HCT116 (cell line): ENCODE measurements around the gene RAB3B. TPM values are rescaled to one million over a fixed set of nuclear protein-coding genes. Genes with fewer than 3 reads are reported as not detected.

Source experiments
- ATAC-seq: fragments of 200-7000 bp; cut with Tn5 transposase; 2 replicates; pipeline ENCODE4 v1.9.1; 2020; ENCODE audit warnings: mild to moderate bottlenecking, moderate library complexity
- BruUV-seq: library from RNA; stranded (reverse); fragments of 400-500 nt; replicated peaks from 2 replicates; lab custom pipeline; 2021; lab: Mats Ljungman, UMichigan
- CTCF ChIA-PET: fragments of 300-600 bp; sonication (Branson Sonifier 250); formaldehyde crosslinking; loops from one replicate; lab custom pipeline; 2021; ENCODE audit warnings: antibody characterized with exemption; lab: Charles Lee
- POLR2A ChIA-PET: fragments of 300-600, 350-600 bp; sonication (Branson Sonifier 250); formaldehyde crosslinking; loops from one replicate; lab custom pipeline; 2021; ENCODE audit warnings: antibody characterized with exemption; lab: Charles Lee
- RAD21 ChIA-PET, 2 experiments: fragments of 300-600 bp; sonication (Branson Sonifier 250); formaldehyde crosslinking; loops; one replicate each; lab custom pipeline; 2023; ENCODE audit warnings: low total read pairs in 2 of 2; ENCODE audit not compliant: uncharacterized antibody in 2 of 2, unreplicated experiment in 2 of 2, low non-redundant PET in 1 of 2; lab: Charles Lee
- DNase-seq: peaks from one replicate; pipeline ENCODE4 v3.0.0-alpha.2; 2010; ENCODE audit warnings: low read depth, low spot score
- H2AFZ ChIP-seq: fragments of 200-600 bp; shearing (Covaris generic), sonication (generic); 2 replicates; pipeline ENCODE4 v1.6.1; 2017; ENCODE audit warnings: low read depth, mixed run types, mixed read lengths, antibody characterized with exemption, low read length; ENCODE audit not compliant: poor library complexity, severe bottlenecking
- H3K27ac ChIP-seq: 2 replicates; pipeline ENCODE4 v1.5.1; 2012; ENCODE audit warnings: low read depth, low read length
- H3K27me3 ChIP-seq: fragments of 200-600 bp; sonication (generic); 2 replicates; pipeline ENCODE4 v1.6.1; 2016; ENCODE audit warnings: mixed run types, low read length, mixed read lengths; ENCODE audit not compliant: insufficient read depth
- H3K36me3 ChIP-seq, 2 experiments: fragments of 200-500 bp in 1 of 2; fragments of 200-600 bp in 1 of 2; sonication (Bioruptor generic) in 1 of 2; sonication (generic) in 1 of 2; 2 replicates each; pipeline versions ENCODE4 v1.5.1 to v1.6.1; 2014 to 2016; ENCODE audit warnings: low read length in 2 of 2, inconsistent platforms in 1 of 2, mixed read lengths in 1 of 2, mixed run types in 1 of 2; ENCODE audit not compliant: insufficient read depth in 2 of 2, control insufficient read depth in 1 of 2
- H3K4me1 ChIP-seq, 2 experiments: fragments of 200-600 bp in 1 of 2; sonication (generic) in 1 of 2; 2 replicates each; pipeline versions ENCODE4 v1.5.1 to v1.6.1; 2012 to 2017; ENCODE audit warnings: low read length in 2 of 2, inconsistent platforms in 1 of 2, mild to moderate bottlenecking in 1 of 2, mixed read lengths in 1 of 2, mixed run types in 1 of 2, moderate library complexity in 1 of 2; ENCODE audit not compliant: insufficient read depth in 2 of 2, control insufficient read depth in 1 of 2
- H3K4me2 ChIP-seq: fragments of 200-600 bp; sonication (generic); 2 replicates; pipeline ENCODE4 v1.6.1; 2017; ENCODE audit warnings: mixed run types, low read length, mixed read lengths
- H3K4me3 ChIP-seq, 2 experiments: fragments of 200-600 bp in 1 of 2; sonication (generic) in 1 of 2; replicated peaks in 1 of 2; 2 replicates each; pipeline ENCODE4 v1.5.1; 2011 to 2016; ENCODE audit warnings: low read length in 2 of 2, control low read depth in 1 of 2, low read depth in 1 of 2, mild to moderate bottlenecking in 1 of 2, mixed read lengths in 1 of 2, mixed run types in 1 of 2
- H3K79me2 ChIP-seq: fragments of 200-600 bp; sonication (generic); 2 replicates; pipeline ENCODE4 v1.6.1; 2017; ENCODE audit warnings: mild to moderate bottlenecking, mixed run types, low read length, moderate library complexity, mixed read lengths; ENCODE audit not compliant: insufficient read depth
- H3K9ac ChIP-seq: fragments of 200-600 bp; sonication (generic); 2 replicates; pipeline ENCODE4 v1.6.1; 2016; ENCODE audit warnings: low read length, mixed read lengths
- H3K9me2 ChIP-seq: fragments of 200-600 bp; sonication (generic), shearing (Covaris generic); 2 replicates; pipeline ENCODE4 v1.6.1; 2017; ENCODE audit warnings: mixed run types, mild to moderate bottlenecking, moderate library complexity; ENCODE audit not compliant: insufficient read depth
- H3K9me3 ChIP-seq, 2 experiments: fragments of 200-500 bp in 1 of 2; fragments of 200-600 bp in 1 of 2; sonication (Bioruptor generic) in 1 of 2; sonication (generic) in 1 of 2; 2 replicates each; pipeline ENCODE4 v1.6.1; 2014 to 2017; ENCODE audit warnings: low read length in 2 of 2, mixed read lengths in 2 of 2, inconsistent platforms in 1 of 2, low read depth in 1 of 2, mild to moderate bottlenecking in 1 of 2, mixed run types in 1 of 2, moderate library complexity in 1 of 2; ENCODE audit not compliant: control insufficient read depth in 1 of 2, insufficient read depth in 1 of 2
- H4K20me1 ChIP-seq: fragments of 200-600 bp; sonication (generic), shearing (Covaris generic); 2 replicates; pipeline ENCODE4 v1.6.1; 2017; ENCODE audit warnings: mixed run types, mild to moderate bottlenecking, moderate library complexity; ENCODE audit not compliant: insufficient read depth
- CBX3 ChIP-seq: IDR thresholded peaks from 2 replicates; pipeline ENCODE4 v1.6.1; 2012; ENCODE audit warnings: low read depth
- CEBPB ChIP-seq: IDR thresholded peaks from 2 replicates; pipeline ENCODE4 v1.6.1; 2012; ENCODE audit warnings: low read depth
- CTCF ChIP-seq, 3 experiments: fragments of 200-600 bp in 1 of 3; sonication (generic) in 1 of 3; IDR thresholded peaks in 2 of 3; conservative IDR thresholded peaks in 1 of 3; 2 replicates each; pipeline ENCODE4 v1.5.1; 2012 to 2017; ENCODE audit warnings: low read depth in 2 of 3, low read length in 2 of 3, antibody characterized with exemption in 1 of 3, borderline replicate concordance in 1 of 3, control low read depth in 1 of 3, mild to moderate bottlenecking in 1 of 3, mixed read lengths in 1 of 3, mixed run types in 1 of 3, moderate library complexity in 1 of 3; ENCODE audit not compliant: insufficient read depth in 1 of 3
- EGR1 ChIP-seq: IDR thresholded peaks from 2 replicates; pipeline ENCODE4 v1.6.1; 2012; ENCODE audit warnings: low read depth
- ELF1 ChIP-seq: IDR thresholded peaks from 2 replicates; pipeline ENCODE4 v1.6.1; 2012; ENCODE audit warnings: low read depth, borderline replicate concordance
- EZH2 ChIP-seq: fragments of 200-600 bp; sonication (generic); IDR thresholded peaks from 2 replicates; pipeline ENCODE4 v1.6.1; 2017; ENCODE audit warnings: antibody characterized with exemption, mixed run types
- EZH2phosphoT487 ChIP-seq: fragments of 200-600 bp; IDR thresholded peaks from 2 replicates; pipeline ENCODE4 v1.6.1; 2018; ENCODE audit warnings: antibody characterized with exemption, borderline replicate concordance
- FOSL1 ChIP-seq: IDR thresholded peaks from 2 replicates; pipeline ENCODE4 v1.6.1; 2012; ENCODE audit warnings: low read depth
- JUND ChIP-seq: IDR thresholded peaks from 2 replicates; pipeline ENCODE4 v1.6.1; 2012
- MAX ChIP-seq: IDR thresholded peaks from 2 replicates; pipeline ENCODE4 v1.6.1; 2012
- POLR2A ChIP-seq: IDR thresholded peaks from 2 replicates; pipeline ENCODE4 v1.7.0; 2011; ENCODE audit warnings: borderline replicate concordance; ENCODE audit not compliant: insufficient read depth, insufficient read length; ENCODE audit errors: extremely low read depth
- POLR2AphosphoS5 ChIP-seq: IDR thresholded peaks from 2 replicates; pipeline ENCODE4 v1.6.1; 2011; ENCODE audit warnings: mild to moderate bottlenecking, low read depth, low read length, moderate library complexity
- SP1 ChIP-seq: IDR thresholded peaks from 2 replicates; pipeline ENCODE4 v1.6.1; 2012; ENCODE audit warnings: low read depth
- SRF ChIP-seq: IDR thresholded peaks from 2 replicates; pipeline ENCODE4 v1.6.1; 2012; ENCODE audit warnings: low read depth
- TCF7L2 ChIP-seq: IDR thresholded peaks from 2 replicates; pipeline ENCODE4 v1.7.0; 2011; ENCODE audit warnings: borderline replicate concordance, inconsistent platforms; ENCODE audit not compliant: insufficient read depth, insufficient read length; ENCODE audit errors: extremely low read depth
- YY1 ChIP-seq: IDR thresholded peaks from 2 replicates; pipeline ENCODE4 v1.6.1; 2011; ENCODE audit warnings: low read length, low read depth, moderate library complexity, mild to moderate bottlenecking; ENCODE audit not compliant: insufficient replicate concordance; ENCODE audit errors: extremely low read depth
- ZFX ChIP-seq: fragments of 450-650 bp; IDR thresholded peaks from 2 replicates; pipeline ENCODE4 v1.6.1; 2017
- intact Hi-C: fragments of 100-400 bp; cut with micrococcal nuclease; formaldehyde crosslinking; loops from 2 replicates; pipeline ENCODE4 v1.10.0; 2022
- total RNA-seq: library from RNA; stranded (reverse); gene quantifications from one replicate; pipeline ENCODE4 v1.2.1, GENCODE V29; 2021; ENCODE audit not compliant: unreplicated experiment

Gene RAB3B
- total RNA-seq, 1 experiment from 2014 or later, result 15.1 TPM

- no peaks in the 10 kb centered on the region for H3K79me2 ChIP-seq
- H3K9ac ChIP-seq, result no peak overlapping the region
- no peak overlapping the region for H3K27ac ChIP-seq
- BruUV-seq, result no TSS peak
- ChIA-PET CTCF (no interaction called here), RAD21 (no interaction called here)
- DNase-seq (no peak), ATAC-seq (no peak)
- no peaks in the 10 kb centered on the region for H3K9me2 ChIP-seq
- no peaks in the 10 kb centered on the region for H3K27me3 ChIP-seq
- H3K36me3 ChIP-seq, result no peaks in the 10 kb centered on the region
- no peak for TF ChIP-seq POLR2A
- TF ChIP-seq CTCF (IDR thresholded peaks at IDR 0.05 in 2 of 3, conservative IDR thresholded peaks at IDR 0.05 in 1 of 3; ENCODE audit: borderline replicate concordance in 1 of 3, insufficient read depth in 1 of 3, low read depth in 2 of 3, low read length in 2 of 3), result no peak
- TF ChIP-seq EZH2phosphoT487, result no peak
- TF ChIP-seq MAX, result no peak
- TF ChIP-seq, all 23 proteins: peak for 0
- Histone ChIP-seq H3K4me1 (peaks cover 0 to 5% of the 10 kb centered on the region in 2 experiments; a peak in 1 of 4 replicates), H3K4me2 (no peak overlapping the region), H3K4me3 (no peak overlapping the region), H2AFZ (no peak overlapping the region), H4K20me1 (no peaks in the 10 kb centered on the region), H3K9me3 (no peaks in the 10 kb centered on the region)
- intact Hi-C loops, result no loop called here
- POLR2A ChIA-PET, result no interaction called here
Observed at GRCh38 chr1:51988254-51988653, 2.2 kb downstream of the RAB3B start.

DNA sequence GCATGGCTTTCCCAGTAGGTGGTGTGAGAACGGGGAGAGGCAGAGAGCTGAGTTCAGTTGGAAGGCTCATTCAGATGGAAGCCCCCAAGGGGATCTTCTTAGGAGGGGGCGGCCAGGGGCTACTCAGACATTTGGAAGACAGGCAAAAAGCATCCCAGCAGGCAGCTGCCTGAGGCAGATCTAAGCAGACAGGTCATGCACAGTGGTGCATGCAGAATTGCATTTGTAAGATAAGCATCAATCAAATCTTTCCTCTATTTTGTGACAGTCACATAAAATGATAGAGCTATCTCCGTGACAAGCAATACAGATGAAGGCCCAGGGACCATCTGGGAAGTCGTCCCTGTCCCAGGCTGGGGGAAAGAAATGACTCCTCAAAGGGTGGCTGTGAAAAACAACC is 3.8 kb downstream of the RAB3B start:
- intact Hi-C loops, result no loop called here
- ATAC-seq (no peak), DNase-seq (no peak)
- Histone ChIP-seq H3K4me2 (no peak overlapping the region), H3K4me3 (no peak overlapping the region), H3K9me3 (no peaks in the 10 kb centered on the region), H3K9ac (no peak overlapping the region), H4K20me1 (no peaks in the 10 kb centered on the region), H3K27ac (no peak overlapping the region), H3K79me2 (no peaks in the 10 kb centered on the region), H3K4me1 (peaks cover 0 to 5% of the 10 kb centered on the region in 2 experiments; a peak in 1 of 4 replicates), H3K27me3 (no peaks in the 10 kb centered on the region), H3K36me3 (no peaks in the 10 kb centered on the region), H3K9me2 (no peaks in the 10 kb centered on the region), H2AFZ (no peak overlapping the region)
- BruUV-seq, result no TSS peak
- POLR2A ChIA-PET, result no interaction called here
- TF ChIP-seq EGR1, result no peak
- no peak for TF ChIP-seq JUND
- TF ChIP-seq POLR2AphosphoS5, result no peak
- no peak for TF ChIP-seq EZH2
- TF ChIP-seq SRF, result no peak
- no peak for TF ChIP-seq CBX3
- no peak for TF ChIP-seq ZFX
- TF ChIP-seq ELF1, result no peak
- no peak for TF ChIP-seq EZH2phosphoT487
- no peak for TF ChIP-seq POLR2A
- TF ChIP-seq YY1, result no peak
- no peak for TF ChIP-seq SP1
- no peak for TF ChIP-seq CEBPB
- TF ChIP-seq MAX, result no peak
- TF ChIP-seq TCF7L2, result no peak
- TF ChIP-seq FOSL1, result no peak
- CTCF ChIA-PET, result no interaction called here
- RAD21 ChIA-PET, result no interaction called here
